H9 (cell line): ENCODE data around the gene CFAP97D1. TPM values are rescaled to one million over a fixed set of nuclear protein-coding genes. Genes with fewer than 3 reads are reported as not detected.

Experiments
- DNase-seq: peaks from one replicate; pipeline ENCODE4 v3.0.0-alpha.2; 2017
- H2AFZ ChIP-seq: one replicate; pipeline ENCODE4 v1.6.1; 2013; ENCODE audit warnings: mild to moderate bottlenecking, low read length, control low read depth, moderate library complexity
- H2AK5ac ChIP-seq: 2 replicates; pipeline ENCODE4 v1.6.1; 2013; ENCODE audit warnings: low read length, control low read depth, mixed read lengths; ENCODE audit not compliant: insufficient read length
- H2BK120ac ChIP-seq: one replicate; pipeline ENCODE4 v1.6.1; 2013; ENCODE audit warnings: low read depth, mild to moderate bottlenecking, low read length, control low read depth, inconsistent platforms; ENCODE audit not compliant: poor library complexity, severe bottlenecking
- H2BK12ac ChIP-seq: 2 replicates; pipeline ENCODE4 v1.6.1; 2013; ENCODE audit warnings: low read length, control low read depth, mixed read lengths, low read depth; ENCODE audit not compliant: insufficient read length
- H2BK15ac ChIP-seq: 2 replicates; pipeline ENCODE4 v1.6.1; 2013; ENCODE audit warnings: low read depth, low read length, control low read depth
- H2BK20ac ChIP-seq: one replicate; pipeline ENCODE4 v1.6.1; 2013; ENCODE audit warnings: low read depth, mild to moderate bottlenecking, low read length, control low read depth, inconsistent platforms; ENCODE audit not compliant: poor library complexity, severe bottlenecking
- H2BK5ac ChIP-seq: 2 replicates; pipeline ENCODE4 v1.6.1; 2013; ENCODE audit warnings: low read length, control low read depth, mixed read lengths; ENCODE audit not compliant: insufficient read length
- H3K14ac ChIP-seq: 2 replicates; pipeline ENCODE4 v1.6.1; 2013; ENCODE audit warnings: low read length, control low read depth; ENCODE audit not compliant: insufficient read depth
- H3K18ac ChIP-seq: 2 replicates; pipeline ENCODE4 v1.6.1; 2013; ENCODE audit warnings: low read depth, mild to moderate bottlenecking, mixed read lengths, low read length, control low read depth; ENCODE audit not compliant: insufficient read length
- H3K23ac ChIP-seq: 2 replicates; pipeline ENCODE4 v1.6.1; 2013; ENCODE audit warnings: low read length, control low read depth, mixed read lengths, low read depth; ENCODE audit not compliant: insufficient read length
- H3K23me2 ChIP-seq: 2 replicates; pipeline ENCODE4 v1.6.1; 2013; ENCODE audit warnings: low read depth, mild to moderate bottlenecking, mixed read lengths, low read length, control low read depth; ENCODE audit not compliant: insufficient read length, poor library complexity, severe bottlenecking
- H3K27ac ChIP-seq: 2 replicates; pipeline ENCODE4 v1.5.1; 2013; ENCODE audit warnings: low read length, control low read depth, mixed read lengths, low read depth; ENCODE audit not compliant: insufficient read length
- H3K27me3 ChIP-seq: 2 replicates; pipeline ENCODE4 v1.6.1; 2013; ENCODE audit warnings: low read length, control low read depth, inconsistent platforms; ENCODE audit not compliant: insufficient read depth
- H3K4ac ChIP-seq: 2 replicates; pipeline ENCODE4 v1.6.1; 2013; ENCODE audit warnings: low read depth, mild to moderate bottlenecking, control low read depth, inconsistent platforms, low read length, moderate library complexity
- H3K4me1 ChIP-seq: 2 replicates; pipeline ENCODE4 v1.6.1; 2013; ENCODE audit warnings: low read length, control low read depth, inconsistent platforms; ENCODE audit not compliant: insufficient read depth
- H3K4me2 ChIP-seq: 2 replicates; pipeline ENCODE4 v1.6.1; 2013; ENCODE audit warnings: low read length, control low read depth, mixed read lengths; ENCODE audit not compliant: insufficient read length, insufficient read depth
- H3K56ac ChIP-seq: 2 replicates; pipeline ENCODE4 v1.6.1; 2013; ENCODE audit warnings: low read depth, mild to moderate bottlenecking, mixed read lengths, low read length, control low read depth; ENCODE audit not compliant: insufficient read length
- H3K79me1 ChIP-seq: 2 replicates; pipeline ENCODE4 v1.6.1; 2013; ENCODE audit warnings: low read depth, mild to moderate bottlenecking, moderate library complexity, low read length, control low read depth, inconsistent platforms; ENCODE audit not compliant: insufficient read depth, poor library complexity, severe bottlenecking
- H3K79me2 ChIP-seq: 2 replicates; pipeline ENCODE4 v1.6.1; 2013; ENCODE audit warnings: low read length, control low read depth, inconsistent platforms; ENCODE audit not compliant: insufficient read depth
- H3K9ac ChIP-seq: 2 replicates; pipeline ENCODE4 v1.6.1; 2013; ENCODE audit warnings: low read length, control low read depth, mixed read lengths; ENCODE audit not compliant: insufficient read length; ENCODE audit errors: extremely low read depth
- H3K9me3 ChIP-seq: one replicate; pipeline ENCODE4 v1.6.1; 2013; ENCODE audit warnings: low read depth, low read length, inconsistent platforms; ENCODE audit not compliant: control insufficient read depth
- H3T11ph ChIP-seq: one replicate; pipeline ENCODE4 v1.6.1; 2013; ENCODE audit warnings: mild to moderate bottlenecking, low read length, control low read depth, inconsistent platforms
- H4K20me1 ChIP-seq: one replicate; pipeline ENCODE4 v1.6.1; 2013; ENCODE audit not compliant: control insufficient read depth, insufficient read length, insufficient read depth
- H4K5ac ChIP-seq: 2 replicates; pipeline ENCODE4 v1.6.1; 2013; ENCODE audit warnings: low read depth, mild to moderate bottlenecking, mixed read lengths, low read length, control low read depth; ENCODE audit not compliant: insufficient read length
- H4K8ac ChIP-seq: replicated peaks from 2 replicates; pipeline ENCODE4 v1.6.1; 2013; ENCODE audit warnings: low read length, control low read depth, mixed read lengths, low read depth; ENCODE audit not compliant: insufficient read length
- H4K91ac ChIP-seq: 2 replicates; pipeline ENCODE4 v1.6.1; 2013; ENCODE audit warnings: low read depth, mild to moderate bottlenecking, moderate library complexity, mixed read lengths, low read length, control low read depth; ENCODE audit not compliant: insufficient read length
- H3K27ac Mint-ChIP-seq, 3 experiments: 2 replicates in 2 of 3; 3 replicates in 1 of 3; pipeline ENCODE4 v1.8.0; 2020 to 2021; ENCODE audit warnings: mixed read lengths in 3 of 3, mild to moderate bottlenecking in 1 of 3, moderate library complexity in 1 of 3
- H3K27me3 Mint-ChIP-seq: 2 replicates; pipeline ENCODE4 v1.8.0; 2021; ENCODE audit warnings: low read depth, mild to moderate bottlenecking, moderate library complexity, mixed read lengths
- H3K36me3 Mint-ChIP-seq, 3 experiments: 2 replicates in 2 of 3; 3 replicates in 1 of 3; pipeline ENCODE4 v1.8.0; 2020 to 2021; ENCODE audit warnings: low read depth in 3 of 3, mixed read lengths in 3 of 3; ENCODE audit not compliant: insufficient read depth in 1 of 3
- H3K4me1 Mint-ChIP-seq, 2 experiments: 2 replicates each; pipeline ENCODE4 v1.8.0; 2020; ENCODE audit warnings: mixed read lengths in 2 of 2
- H3K4me3 Mint-ChIP-seq, 2 experiments: 2 replicates in 1 of 2; 3 replicates in 1 of 2; pipeline ENCODE4 v1.8.0; 2020 to 2021; ENCODE audit warnings: mild to moderate bottlenecking in 2 of 2, mixed read lengths in 2 of 2, moderate library complexity in 1 of 2
- H3K9me3 Mint-ChIP-seq, 2 experiments: 2 replicates in 1 of 2; 3 replicates in 1 of 2; pipeline ENCODE4 v1.8.0; 2020; ENCODE audit warnings: mild to moderate bottlenecking in 2 of 2, mixed read lengths in 2 of 2, moderate library complexity in 1 of 2
- WGBS: extraction: QIAGEN DNeasy Blood & Tissue Kit; methylation state at CpG from one replicate; pipeline ENCODE4 v1.1.7; 2013; ENCODE audit warnings: missing lambda C conversion rate, low lambda C conversion rate, mixed read lengths; ENCODE audit not compliant: insufficient read length; ENCODE audit errors: extremely low coverage; 5-methylcytosine and 5-hydroxymethylcytosine counted together
- total RNA-seq: library from RNA; stranded (reverse); gene quantifications from 2 replicates; pipeline ENCODE4 v1.2.1, GENCODE V29; 2021
- TF ChIP-seq, protein P1 (sequence below): fragments of 200-600 bp; sonication (generic); conservative IDR thresholded peaks from 3 replicates; pipeline ENCODE4 v1.8.0; 2021; ENCODE audit warnings: antibody characterized with exemption, mild to moderate bottlenecking

CFAP97D1 gene
- total RNA-seq, 1 experiment from 2014 or later: not detected

DNA sequence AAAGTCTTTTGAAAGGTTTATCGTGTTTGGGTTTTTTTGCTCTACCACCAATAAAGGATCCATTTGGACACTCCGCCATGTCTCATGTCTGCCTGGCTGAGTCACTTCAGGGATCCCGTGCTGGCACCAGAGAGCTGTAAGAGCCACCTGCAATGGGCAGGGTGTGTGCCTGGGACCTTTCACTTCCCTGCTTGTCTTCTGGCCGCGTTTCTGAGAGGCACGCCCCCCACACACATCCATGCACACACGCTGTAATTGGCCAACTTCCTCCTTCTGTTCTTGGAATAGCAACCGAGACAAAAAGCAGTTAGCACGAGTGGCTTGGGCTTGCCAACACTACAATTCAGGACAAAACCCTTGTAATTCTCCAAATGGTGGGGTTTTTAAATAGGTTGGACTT lies 11.9 kb upstream of the CFAP97D1 start:
- Histone ChIP-seq H3K23ac (no peak overlapping the region), H2BK120ac (no peak overlapping the region), H2AK5ac (no peak overlapping the region), H2BK12ac (no peak overlapping the region), H2BK15ac (no peak overlapping the region), H3T11ph (no peak overlapping the region), H3K4me2 (no peak overlapping the region), H3K4me1 (no peaks in the 10 kb centered on the region), H3K27me3 (no peaks in the 10 kb centered on the region), H3K4ac (no peak overlapping the region), H4K91ac (no peak overlapping the region), H2BK5ac (no peak overlapping the region), H3K9me3 (no peaks in the 10 kb centered on the region), H4K5ac (no peak overlapping the region), H4K20me1 (no peaks in the 10 kb centered on the region), H3K18ac (no peak overlapping the region), H4K8ac (no peak overlapping the region), H3K56ac (no peak overlapping the region), H3K23me2 (no peaks in the 10 kb centered on the region), H3K9ac (no peak overlapping the region), H2AFZ (no peak overlapping the region), H2BK20ac (no peak overlapping the region), H3K14ac (no peak overlapping the region), H3K27ac (no peak overlapping the region), H3K79me1 (no peaks in the 10 kb centered on the region), H3K79me2 (no peaks in the 10 kb centered on the region)
- Mint-ChIP-seq H3K27ac (no peak overlapping the region), H3K4me3 (no peak overlapping the region), H3K9me3 (no peaks in the 10 kb centered on the region), H3K27me3 (no peaks in the 10 kb centered on the region), H3K4me1 (peaks cover 3 to 4% of the 10 kb centered on the region in 2 experiments), H3K36me3 (peaks cover 4 to 44% (median 39%) of the 10 kb centered on the region in 3 experiments)
- no CpG with 5 or more reads among the region's 9 CpGs for WGBS
- TF ChIP-seq, protein P1, sequence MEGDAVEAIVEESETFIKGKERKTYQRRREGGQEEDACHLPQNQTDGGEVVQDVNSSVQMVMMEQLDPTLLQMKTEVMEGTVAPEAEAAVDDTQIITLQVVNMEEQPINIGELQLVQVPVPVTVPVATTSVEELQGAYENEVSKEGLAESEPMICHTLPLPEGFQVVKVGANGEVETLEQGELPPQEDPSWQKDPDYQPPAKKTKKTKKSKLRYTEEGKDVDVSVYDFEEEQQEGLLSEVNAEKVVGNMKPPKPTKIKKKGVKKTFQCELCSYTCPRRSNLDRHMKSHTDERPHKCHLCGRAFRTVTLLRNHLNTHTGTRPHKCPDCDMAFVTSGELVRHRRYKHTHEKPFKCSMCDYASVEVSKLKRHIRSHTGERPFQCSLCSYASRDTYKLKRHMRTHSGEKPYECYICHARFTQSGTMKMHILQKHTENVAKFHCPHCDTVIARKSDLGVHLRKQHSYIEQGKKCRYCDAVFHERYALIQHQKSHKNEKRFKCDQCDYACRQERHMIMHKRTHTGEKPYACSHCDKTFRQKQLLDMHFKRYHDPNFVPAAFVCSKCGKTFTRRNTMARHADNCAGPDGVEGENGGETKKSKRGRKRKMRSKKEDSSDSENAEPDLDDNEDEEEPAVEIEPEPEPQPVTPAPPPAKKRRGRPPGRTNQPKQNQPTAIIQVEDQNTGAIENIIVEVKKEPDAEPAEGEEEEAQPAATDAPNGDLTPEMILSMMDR: no peak
- no peak for DNase-seq
